GM12872 (cell line): ENCODE results near the gene BCAN.

Source experiments
- CTCF ChIP-seq: IDR thresholded peaks from 3 replicates; pipeline ENCODE4 v1.5.1; 2011; ENCODE audit warnings: low read depth, mild to moderate bottlenecking, low read length, moderate library complexity; ENCODE audit not compliant: insufficient read depth

The BCAN gene

GRCh38 chr1:156667610-156667967, 25.7 kb downstream of the BCAN start:
- no peak for TF ChIP-seq CTCF

- TF ChIP-seq CTCF: no peak
These were observed 26.2 kb downstream of the BCAN start for GRCh38 chr1:156667968-156668709.

GRCh38 chr1:156668801-156669637, 27.1 kb downstream of the BCAN start:
- no peak for TF ChIP-seq CTCF

GRCh38 chr1:156669794-156670193, 27.9 kb downstream of the BCAN start:
- no peak for TF ChIP-seq CTCF

GRCh38 chr1:156670359-156670758, 28.4 kb downstream of the BCAN start:
- TF ChIP-seq CTCF: no peak

- TF ChIP-seq CTCF: no peak
These were observed 28.9 kb downstream of the BCAN start for GRCh38 chr1:156670791-156671190.

- TF ChIP-seq CTCF: no peak
These were observed 29.9 kb downstream of the BCAN start for GRCh38 chr1:156671804-156672203.
